Fibroblast of lung (primary cell): ENCODE results near the gene SETX. TPM values are rescaled to one million over a fixed set of nuclear protein-coding genes. Genes with fewer than 3 reads are reported as not detected.

Source experiments
- DNase-seq, 2 donors: peaks; one replicate each; pipeline versions ENCODE4 v3.0.0 to v3.0.0-alpha.2; 2010; ENCODE audit warnings: low read depth in 2 of 2
- H2AFZ ChIP-seq: 2 replicates; pipeline ENCODE4 v1.5.1; 2012; ENCODE audit warnings: low read length, control low read depth, inconsistent platforms
- H3K27ac ChIP-seq: 2 replicates; pipeline ENCODE4 v1.5.1; 2011; ENCODE audit warnings: low read length, control low read depth; ENCODE audit not compliant: insufficient read depth
- H3K27me3 ChIP-seq: 2 replicates; pipeline ENCODE4 v1.5.1; 2011; ENCODE audit warnings: mild to moderate bottlenecking, low read length; ENCODE audit not compliant: control insufficient read depth, insufficient read depth
- H3K36me3 ChIP-seq: 2 replicates; pipeline ENCODE4 v1.5.1; 2011; ENCODE audit warnings: low read length; ENCODE audit not compliant: control insufficient read depth, insufficient read depth
- H3K4me1 ChIP-seq: 2 replicates; pipeline ENCODE4 v1.5.1; 2011; ENCODE audit warnings: low read length; ENCODE audit not compliant: control insufficient read depth, insufficient read depth; ENCODE audit errors: extremely low read depth
- H3K4me2 ChIP-seq: 2 replicates; pipeline ENCODE4 v1.5.1; 2011; ENCODE audit warnings: low read length, control low read depth; ENCODE audit not compliant: insufficient read depth; ENCODE audit errors: extremely low read depth
- H3K4me3 ChIP-seq, 4 experiments: fragments of 200-600 bp in 1 of 4; sonication (generic) in 1 of 4; replicated peaks in 1 of 4; 2 replicates each; pipeline ENCODE4 v1.5.1; 2011 to 2016; ENCODE audit warnings: low read length in 4 of 4, low read depth in 3 of 4, mild to moderate bottlenecking in 3 of 4, control low read depth in 2 of 4, inconsistent platforms in 1 of 4, mixed read lengths in 1 of 4; ENCODE audit not compliant: insufficient read depth in 1 of 4; ENCODE audit errors: control extremely low read depth in 1 of 4
- H3K79me2 ChIP-seq: 2 replicates; pipeline ENCODE4 v1.5.1; 2012; ENCODE audit warnings: mild to moderate bottlenecking, low read length, inconsistent platforms; ENCODE audit not compliant: control insufficient read depth, insufficient read depth
- H3K9ac ChIP-seq: 2 replicates; pipeline ENCODE4 v1.5.1; 2011; ENCODE audit warnings: mild to moderate bottlenecking, low read length, control low read depth; ENCODE audit not compliant: insufficient read depth
- H3K9me3 ChIP-seq: 2 replicates; pipeline ENCODE4 v1.5.1; 2012; ENCODE audit warnings: low read depth, low read length; ENCODE audit not compliant: control insufficient read depth, insufficient read depth
- H4K20me1 ChIP-seq: 2 replicates; pipeline ENCODE4 v1.5.1; 2011; ENCODE audit warnings: low read length; ENCODE audit not compliant: control insufficient read depth, insufficient read depth; ENCODE audit errors: extremely low read depth
- EZH2 ChIP-seq: IDR thresholded peaks from 2 replicates; pipeline ENCODE4 v1.5.1; 2012; ENCODE audit warnings: low read length, control low read depth, mild to moderate bottlenecking; ENCODE audit errors: missing control alignments
- polyA plus RNA-seq, 2 donors: library from polyadenylated mRNA; depleted of rRNA in 1 of 2; stranded (reverse) in 1 of 2; unstranded in 1 of 2; fragments of >200 nt; gene quantifications; 2 replicates each; pipeline ENCODE4 v1.2.1, GENCODE V29; 2011 to 2012; ENCODE audit warnings: missing spikeins in 1 of 2
- total RNA-seq: library from RNA; depleted of rRNA; stranded (reverse); fragments of >200 nt; gene quantifications from 2 replicates; pipeline ENCODE4 v1.2.1, GENCODE V29; 2014
- TF ChIP-seq, protein P1 (sequence below), 2 donors: IDR thresholded peaks in 1 of 2; conservative IDR thresholded peaks in 1 of 2; 1 replicate in 1 of 2; 2 replicates in 1 of 2; pipeline ENCODE4 v1.5.1; 2011 to 2012; ENCODE audit warnings: low read length in 2 of 2, control low read depth in 1 of 2, inconsistent platforms in 1 of 2, low read depth in 1 of 2, mild to moderate bottlenecking in 1 of 2

Gene SETX
- total and polyA plus RNA-seq, 2 donors (not counting 1 experiment from before 2014, with no cell fraction given), result 31.5 to 78.3 TPM

DNA sequence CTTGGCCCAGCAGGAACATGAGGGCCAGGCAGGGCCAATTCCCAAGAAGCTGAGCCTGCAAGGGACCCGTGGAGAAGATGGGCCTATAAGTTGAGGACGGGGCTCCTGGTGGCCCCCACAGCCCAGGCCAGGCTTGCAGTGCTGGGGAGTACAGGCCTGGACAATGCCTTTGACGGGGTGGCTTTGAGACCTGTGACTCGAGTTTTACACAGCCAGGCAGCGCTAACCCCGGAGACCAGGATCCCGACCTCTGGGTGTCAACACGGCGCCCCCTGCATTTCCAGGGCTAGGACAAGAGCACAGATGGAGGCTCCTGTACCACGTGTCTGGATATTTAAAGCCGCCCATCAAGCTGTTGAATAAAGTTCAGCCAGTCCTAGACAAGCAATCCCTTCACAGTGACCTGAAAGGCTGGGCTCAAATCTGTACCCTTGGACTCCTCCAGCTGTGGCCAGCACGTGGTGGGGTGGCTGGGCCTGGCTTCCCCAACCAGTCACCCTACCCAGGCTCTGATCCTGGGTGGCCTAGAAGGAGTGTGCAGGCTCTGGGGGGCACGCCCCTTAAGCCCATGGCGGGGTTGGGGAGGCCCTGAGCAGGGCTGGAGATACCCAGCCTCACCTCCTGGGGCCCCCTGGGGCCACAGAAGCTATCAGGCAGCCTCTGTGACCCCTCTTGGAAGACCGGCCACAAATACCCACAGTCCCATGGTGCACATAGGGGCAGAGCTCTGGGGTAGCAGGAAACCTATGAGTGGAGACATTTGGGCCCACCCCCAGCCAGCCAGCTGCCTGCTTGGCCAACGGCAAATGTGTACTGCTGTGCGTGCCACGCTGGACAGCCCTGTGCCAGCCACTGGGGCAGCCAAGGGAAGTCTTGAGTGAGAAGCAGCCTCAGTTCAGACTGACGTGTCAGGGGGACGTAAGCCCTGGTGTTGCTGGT lies 104.2 kb downstream of the SETX start:
- Histone ChIP-seq H3K27me3 (peaks cover 3% of the 10 kb centered on the region), H3K9ac (no peak overlapping the region), H3K27ac (no peak overlapping the region), H3K4me2 (no peak overlapping the region), H3K79me2 (no peaks in the 10 kb centered on the region), H2AFZ (no peak overlapping the region), H3K4me1 (peaks cover 2% of the 10 kb centered on the region), H4K20me1 (no peaks in the 10 kb centered on the region), H3K9me3 (no peaks in the 10 kb centered on the region), H3K4me3 (no peak overlapping the region), H3K36me3 (no peaks in the 10 kb centered on the region)
- DNase-seq, result no peak
- TF ChIP-seq, protein P1, sequence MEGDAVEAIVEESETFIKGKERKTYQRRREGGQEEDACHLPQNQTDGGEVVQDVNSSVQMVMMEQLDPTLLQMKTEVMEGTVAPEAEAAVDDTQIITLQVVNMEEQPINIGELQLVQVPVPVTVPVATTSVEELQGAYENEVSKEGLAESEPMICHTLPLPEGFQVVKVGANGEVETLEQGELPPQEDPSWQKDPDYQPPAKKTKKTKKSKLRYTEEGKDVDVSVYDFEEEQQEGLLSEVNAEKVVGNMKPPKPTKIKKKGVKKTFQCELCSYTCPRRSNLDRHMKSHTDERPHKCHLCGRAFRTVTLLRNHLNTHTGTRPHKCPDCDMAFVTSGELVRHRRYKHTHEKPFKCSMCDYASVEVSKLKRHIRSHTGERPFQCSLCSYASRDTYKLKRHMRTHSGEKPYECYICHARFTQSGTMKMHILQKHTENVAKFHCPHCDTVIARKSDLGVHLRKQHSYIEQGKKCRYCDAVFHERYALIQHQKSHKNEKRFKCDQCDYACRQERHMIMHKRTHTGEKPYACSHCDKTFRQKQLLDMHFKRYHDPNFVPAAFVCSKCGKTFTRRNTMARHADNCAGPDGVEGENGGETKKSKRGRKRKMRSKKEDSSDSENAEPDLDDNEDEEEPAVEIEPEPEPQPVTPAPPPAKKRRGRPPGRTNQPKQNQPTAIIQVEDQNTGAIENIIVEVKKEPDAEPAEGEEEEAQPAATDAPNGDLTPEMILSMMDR (conservative IDR thresholded peaks at IDR 0.05 in 1 of 2, IDR thresholded peaks at IDR 0.05 in 1 of 2; ENCODE audit: low read depth in 1 of 2, low read length in 2 of 2), result no peak
- no peak for TF ChIP-seq EZH2

DNA sequence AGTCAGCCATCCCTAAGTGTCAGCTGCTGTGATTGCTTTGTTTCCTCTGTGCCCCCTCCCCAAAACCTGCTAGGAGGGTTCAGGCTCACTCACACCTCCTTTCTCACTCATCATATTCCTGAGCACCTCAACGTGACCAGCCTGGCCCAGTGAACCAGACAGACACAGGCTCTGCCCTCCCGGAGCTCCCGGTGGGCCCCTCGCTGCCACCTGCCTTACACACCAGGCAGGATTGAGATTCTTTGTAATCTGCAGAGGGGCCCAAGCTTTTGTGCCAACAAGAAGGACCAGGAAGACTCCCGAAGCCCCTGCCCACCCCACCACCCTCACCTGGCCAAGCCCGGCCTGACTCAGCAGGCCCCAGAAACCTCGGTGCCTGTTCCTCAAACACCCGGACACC lies 105.1 kb downstream of the SETX start:
- Histone ChIP-seq H3K27me3 (peaks cover 7% of the 10 kb centered on the region), H2AFZ (no peak overlapping the region), H3K79me2 (no peaks in the 10 kb centered on the region), H3K4me3 (no peak overlapping the region), H3K4me2 (no peak overlapping the region), H3K4me1 (peaks cover 8% of the 10 kb centered on the region), H3K36me3 (no peaks in the 10 kb centered on the region), H3K9ac (no peak overlapping the region), H4K20me1 (no peaks in the 10 kb centered on the region), H3K27ac (no peak overlapping the region), H3K9me3 (no peaks in the 10 kb centered on the region)
- no peak for TF ChIP-seq EZH2
- TF ChIP-seq, protein P1 (conservative IDR thresholded peaks at IDR 0.05 in 1 of 2, IDR thresholded peaks at IDR 0.05 in 1 of 2; ENCODE audit: low read depth in 1 of 2, low read length in 2 of 2), result no peak
- no peak for DNase-seq

DNA sequence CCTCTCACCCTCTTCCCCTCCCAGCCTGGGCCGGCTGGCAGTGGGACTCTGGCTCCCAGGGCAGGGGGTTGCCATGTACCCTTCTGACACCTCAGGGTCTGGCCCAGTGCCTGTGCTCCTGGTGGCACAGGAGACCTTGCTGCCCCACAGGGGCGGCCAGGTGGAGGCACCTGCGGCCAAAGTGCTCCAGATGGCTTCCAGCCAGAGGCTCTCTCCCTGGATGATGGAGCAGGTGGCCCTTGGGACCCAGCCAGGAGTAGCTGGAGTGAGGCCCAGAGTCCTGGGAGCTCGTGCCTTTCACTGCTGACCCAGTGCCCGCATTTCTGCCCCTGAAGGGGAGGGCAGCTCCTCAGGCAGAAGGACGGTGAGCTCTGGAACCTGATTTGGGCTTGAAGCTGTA lies 105.7 kb downstream of the SETX start:
- TF ChIP-seq, protein P1 (conservative IDR thresholded peaks at IDR 0.05 in 1 of 2, IDR thresholded peaks at IDR 0.05 in 1 of 2; ENCODE audit: low read depth in 1 of 2, low read length in 2 of 2), result no peak
- TF ChIP-seq EZH2, result no peak
- no peaks in the 10 kb centered on the region for H3K9me3 ChIP-seq
- no peaks in the 10 kb centered on the region for H3K79me2 ChIP-seq
- no peak overlapping the region for H2AFZ ChIP-seq
- H4K20me1 ChIP-seq, result no peaks in the 10 kb centered on the region
- no peak overlapping the region for H3K27ac ChIP-seq
- no peak overlapping the region for H3K4me3 ChIP-seq
- no peak overlapping the region for H3K9ac ChIP-seq
- H3K27me3 ChIP-seq, result peaks cover 7% of the 10 kb centered on the region
- H3K36me3 ChIP-seq, result no peaks in the 10 kb centered on the region
- no peak overlapping the region for H3K4me2 ChIP-seq
- DNase-seq, result no peak
- H3K4me1 ChIP-seq, result peaks cover 10% of the 10 kb centered on the region
